Trophoblast cell (in vitro differentiated cells and primary cell): ENCODE measurements around the gene RMRP.
"Not testable (repeated sequence)": the region's sequence is repeated elsewhere in the genome, so short reads cannot be mapped to it uniquely, and the experiment has no call there.

Source experiments
- DNase-seq, 2 donors: peaks; one replicate each; pipeline ENCODE4 v3.0.0-alpha.2; 2016
- H2AFZ ChIP-seq: 2 replicates; pipeline ENCODE4 v1.6.1; 2013; ENCODE audit warnings: low read length, moderate library complexity, mild to moderate bottlenecking; ENCODE audit not compliant: insufficient read depth, poor library complexity
- H2AK5ac ChIP-seq: 2 replicates; pipeline ENCODE4 v1.6.1; 2013; ENCODE audit warnings: mild to moderate bottlenecking, low read length
- H2BK120ac ChIP-seq: 2 replicates; pipeline ENCODE4 v1.6.1; 2013; ENCODE audit warnings: low read length, mild to moderate bottlenecking, moderate library complexity; ENCODE audit not compliant: insufficient read depth, poor library complexity
- H2BK12ac ChIP-seq: 2 replicates; pipeline ENCODE4 v1.6.1; 2013; ENCODE audit warnings: mild to moderate bottlenecking, low read length, moderate library complexity
- H2BK5ac ChIP-seq: 2 replicates; pipeline ENCODE4 v1.6.1; 2013; ENCODE audit warnings: low read length, low read depth, moderate library complexity, mild to moderate bottlenecking; ENCODE audit not compliant: poor library complexity
- H3K14ac ChIP-seq: 2 replicates; pipeline ENCODE4 v1.6.1; 2013; ENCODE audit warnings: mild to moderate bottlenecking, low read length
- H3K18ac ChIP-seq: 2 replicates; pipeline ENCODE4 v1.6.1; 2013; ENCODE audit warnings: mild to moderate bottlenecking, low read length
- H3K23ac ChIP-seq: 2 replicates; pipeline ENCODE4 v1.6.1; 2013; ENCODE audit warnings: low read length
- H3K27ac ChIP-seq: 2 replicates; pipeline ENCODE4 v1.5.1; 2013; ENCODE audit warnings: low read depth, mild to moderate bottlenecking, inconsistent platforms, low read length, moderate library complexity
- H3K27me3 ChIP-seq: 2 replicates; pipeline ENCODE4 v1.6.1; 2013; ENCODE audit warnings: inconsistent platforms, mild to moderate bottlenecking, low read length, moderate library complexity; ENCODE audit not compliant: insufficient read depth
- H3K36me3 ChIP-seq, 2 experiments: 1 replicate in 1 of 2; 2 replicates in 1 of 2; pipeline ENCODE4 v1.6.1; 2013; ENCODE audit warnings: low read length in 2 of 2, mild to moderate bottlenecking in 2 of 2, moderate library complexity in 1 of 2; ENCODE audit not compliant: insufficient read depth in 2 of 2, control insufficient read depth in 1 of 2
- H3K4ac ChIP-seq: 2 replicates; pipeline ENCODE4 v1.6.1; 2013; ENCODE audit warnings: low read depth, mild to moderate bottlenecking, low read length, moderate library complexity
- H3K4me1 ChIP-seq, 2 experiments: 1 replicate in 1 of 2; 2 replicates in 1 of 2; pipeline ENCODE4 v1.6.1; 2013; ENCODE audit warnings: low read length in 2 of 2, mild to moderate bottlenecking in 2 of 2, moderate library complexity in 1 of 2; ENCODE audit not compliant: insufficient read depth in 2 of 2, control insufficient read depth in 1 of 2
- H3K4me2 ChIP-seq: 2 replicates; pipeline ENCODE4 v1.6.1; 2013; ENCODE audit warnings: inconsistent platforms, mild to moderate bottlenecking, low read length, moderate library complexity
- H3K4me3 ChIP-seq: 2 replicates; pipeline ENCODE4 v1.5.1; 2013; ENCODE audit warnings: mild to moderate bottlenecking, low read depth, low read length, inconsistent platforms
- H3K79me1 ChIP-seq: one replicate; pipeline ENCODE4 v1.6.1; 2013; ENCODE audit warnings: low read length
- H3K79me2 ChIP-seq: 2 replicates; pipeline ENCODE4 v1.6.1; 2013; ENCODE audit warnings: low read length, mild to moderate bottlenecking; ENCODE audit not compliant: control insufficient read depth, insufficient read depth, poor library complexity
- H3K9ac ChIP-seq: 2 replicates; pipeline ENCODE4 v1.6.1; 2013; ENCODE audit warnings: mild to moderate bottlenecking, low read length
- H3K9me3 ChIP-seq: 2 replicates; pipeline ENCODE4 v1.6.1; 2013; ENCODE audit warnings: low read depth, mild to moderate bottlenecking, control low read depth, inconsistent platforms, low read length; ENCODE audit not compliant: insufficient read depth
- H4K12ac ChIP-seq: 2 replicates; pipeline ENCODE4 v1.6.1; 2013; ENCODE audit warnings: low read depth, mild to moderate bottlenecking, low read length, moderate library complexity
- H4K8ac ChIP-seq: 2 replicates; pipeline ENCODE4 v1.6.1; 2013; ENCODE audit warnings: low read depth, mild to moderate bottlenecking, low read length, moderate library complexity
- H4K91ac ChIP-seq: one replicate; pipeline ENCODE4 v1.6.1; 2013; ENCODE audit warnings: low read depth, mild to moderate bottlenecking, low read length, moderate library complexity
- WGBS: extraction: QIAGEN DNeasy Blood & Tissue Kit; methylation state at CpG from one replicate; pipeline ENCODE4 v1.1.7; 2013; ENCODE audit warnings: missing lambda C conversion rate; ENCODE audit not compliant: insufficient read length, insufficient coverage; ENCODE audit errors: extremely low coverage; 5-methylcytosine and 5-hydroxymethylcytosine counted together

The RMRP gene

GRCh38 chr9:35639225-35639624 is 18.6 kb downstream of the RMRP start:
- H3K4ac ChIP-seq, H3K4me2 ChIP-seq, H4K12ac ChIP-seq, H3K79me1 ChIP-seq, H4K91ac ChIP-seq, DNase-seq, H4K8ac ChIP-seq, H3K23ac ChIP-seq, H3K14ac ChIP-seq, H3K27ac ChIP-seq, H3K27me3 ChIP-seq, H3K9me3 ChIP-seq, H2AK5ac ChIP-seq, H3K9ac ChIP-seq, H3K4me1 ChIP-seq, H3K4me3 ChIP-seq, H3K18ac ChIP-seq, H2AFZ ChIP-seq, H2BK12ac ChIP-seq, H2BK5ac ChIP-seq, H3K36me3 ChIP-seq, H3K79me2 ChIP-seq, H2BK120ac ChIP-seq: not testable (repeated sequence)
- no CpG with 5 or more reads among the region's 1 CpG for WGBS

- not testable (repeated sequence) for H3K27ac ChIP-seq, H3K18ac ChIP-seq, H4K8ac ChIP-seq, H3K36me3 ChIP-seq, H2BK12ac ChIP-seq, H4K91ac ChIP-seq, H3K4me3 ChIP-seq, H3K79me1 ChIP-seq, H2AK5ac ChIP-seq, H3K4me1 ChIP-seq, H4K12ac ChIP-seq, H3K9ac ChIP-seq, H2BK5ac ChIP-seq, H3K27me3 ChIP-seq, H2AFZ ChIP-seq, H2BK120ac ChIP-seq, H3K9me3 ChIP-seq, H3K14ac ChIP-seq, H3K4me2 ChIP-seq, H3K4ac ChIP-seq, H3K79me2 ChIP-seq, DNase-seq, H3K23ac ChIP-seq
- no CpG with 5 or more reads among the region's 8 CpGs for WGBS
Measured at GRCh38 chr9:35638751-35639150, 19.1 kb downstream of the RMRP start.

DNA sequence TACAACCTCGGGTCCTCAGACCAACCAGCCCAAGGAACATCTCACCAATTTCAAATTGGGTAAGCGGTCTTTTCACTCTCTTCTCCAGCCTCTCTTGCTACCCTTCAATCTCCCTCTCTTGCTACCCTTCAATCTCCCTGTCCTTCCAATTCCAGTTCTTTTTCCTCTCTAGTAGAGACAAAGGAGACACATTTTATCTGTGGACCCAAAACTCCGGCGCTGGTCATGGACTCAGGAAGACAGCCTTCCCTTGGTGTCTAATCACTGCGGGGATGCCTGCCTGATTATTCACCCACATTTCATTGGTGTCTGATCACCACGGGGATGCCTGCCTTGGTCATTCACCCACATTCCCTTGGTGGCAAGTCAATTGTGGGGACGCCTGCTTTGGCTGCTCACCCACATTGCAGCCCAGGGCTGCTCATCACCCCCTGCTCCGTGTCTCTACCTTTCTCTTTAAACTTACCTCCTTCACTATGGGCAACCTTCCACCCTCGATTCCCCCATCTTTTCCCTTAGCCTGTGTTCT is 20.3 kb downstream of the RMRP start:
- H4K91ac ChIP-seq, H3K27me3 ChIP-seq, H3K79me1 ChIP-seq, H2BK5ac ChIP-seq, H3K4ac ChIP-seq, H3K14ac ChIP-seq, H3K4me1 ChIP-seq, H3K23ac ChIP-seq, DNase-seq, H4K12ac ChIP-seq, H2AK5ac ChIP-seq, H4K8ac ChIP-seq, H2BK12ac ChIP-seq, H3K27ac ChIP-seq, H3K4me2 ChIP-seq, H3K4me3 ChIP-seq, H3K36me3 ChIP-seq, H2AFZ ChIP-seq, H3K79me2 ChIP-seq, H3K18ac ChIP-seq, H2BK120ac ChIP-seq, H3K9me3 ChIP-seq, H3K9ac ChIP-seq: not testable (repeated sequence)
- no CpG with 5 or more reads among the region's 9 CpGs for WGBS

- not testable (repeated sequence) for H3K79me1 ChIP-seq, H2BK5ac ChIP-seq, H3K18ac ChIP-seq, H3K79me2 ChIP-seq, H3K14ac ChIP-seq, H2AFZ ChIP-seq, H3K36me3 ChIP-seq, H2BK120ac ChIP-seq, H3K27ac ChIP-seq, H4K91ac ChIP-seq, H3K9ac ChIP-seq, H4K12ac ChIP-seq, H2BK12ac ChIP-seq, H3K27me3 ChIP-seq, H2AK5ac ChIP-seq, H3K23ac ChIP-seq, DNase-seq, H4K8ac ChIP-seq, H3K4ac ChIP-seq, H3K4me2 ChIP-seq, H3K9me3 ChIP-seq, H3K4me3 ChIP-seq, H3K4me1 ChIP-seq
- WGBS, result 100% methylated on average over 1 of the region's 6 CpGs
Measured at GRCh38 chr9:35636877-35637246, 21.0 kb downstream of the RMRP start.
